GM12875 (cell line): ENCODE measurements around the gene ZNF221.
A peak's percentile ranks its signal among the peaks of the same experiment; 100 is the strongest.

Experiments
- H3K4me3 ChIP-seq: one replicate; pipeline ENCODE4 v1.5.1; 2011; ENCODE audit warnings: low read depth, low read length, control low read depth
- TF ChIP-seq, protein P1 (sequence below): IDR thresholded peaks from 2 replicates; pipeline ENCODE4 v1.5.1; 2011; ENCODE audit warnings: low read depth, mild to moderate bottlenecking, control low read depth, inconsistent platforms, low read length, moderate library complexity, borderline replicate concordance; ENCODE audit not compliant: insufficient read depth

The ZNF221 gene

GRCh38 chr19:43957891-43958290 is 6.9 kb downstream of the ZNF221 start:
- TF ChIP-seq, protein P1, sequence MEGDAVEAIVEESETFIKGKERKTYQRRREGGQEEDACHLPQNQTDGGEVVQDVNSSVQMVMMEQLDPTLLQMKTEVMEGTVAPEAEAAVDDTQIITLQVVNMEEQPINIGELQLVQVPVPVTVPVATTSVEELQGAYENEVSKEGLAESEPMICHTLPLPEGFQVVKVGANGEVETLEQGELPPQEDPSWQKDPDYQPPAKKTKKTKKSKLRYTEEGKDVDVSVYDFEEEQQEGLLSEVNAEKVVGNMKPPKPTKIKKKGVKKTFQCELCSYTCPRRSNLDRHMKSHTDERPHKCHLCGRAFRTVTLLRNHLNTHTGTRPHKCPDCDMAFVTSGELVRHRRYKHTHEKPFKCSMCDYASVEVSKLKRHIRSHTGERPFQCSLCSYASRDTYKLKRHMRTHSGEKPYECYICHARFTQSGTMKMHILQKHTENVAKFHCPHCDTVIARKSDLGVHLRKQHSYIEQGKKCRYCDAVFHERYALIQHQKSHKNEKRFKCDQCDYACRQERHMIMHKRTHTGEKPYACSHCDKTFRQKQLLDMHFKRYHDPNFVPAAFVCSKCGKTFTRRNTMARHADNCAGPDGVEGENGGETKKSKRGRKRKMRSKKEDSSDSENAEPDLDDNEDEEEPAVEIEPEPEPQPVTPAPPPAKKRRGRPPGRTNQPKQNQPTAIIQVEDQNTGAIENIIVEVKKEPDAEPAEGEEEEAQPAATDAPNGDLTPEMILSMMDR, result no peak
- H3K4me3 ChIP-seq, result no peak overlapping the region

- TF ChIP-seq, protein P1, result no peak
These were observed 9.4 kb downstream of the ZNF221 start for GRCh38 chr19:43960411-43960810.

GRCh38 chr19:43966079-43966694 is 15.2 kb downstream of the ZNF221 start:
- H3K4me3 ChIP-seq, result no peak overlapping the region
- TF ChIP-seq, protein P1, result no peak

More at GRCh38 chr19:43960411-43960810, 9.4 kb downstream of the ZNF221 start:
- H3K4me3 ChIP-seq, result no peak overlapping the region

DNA sequence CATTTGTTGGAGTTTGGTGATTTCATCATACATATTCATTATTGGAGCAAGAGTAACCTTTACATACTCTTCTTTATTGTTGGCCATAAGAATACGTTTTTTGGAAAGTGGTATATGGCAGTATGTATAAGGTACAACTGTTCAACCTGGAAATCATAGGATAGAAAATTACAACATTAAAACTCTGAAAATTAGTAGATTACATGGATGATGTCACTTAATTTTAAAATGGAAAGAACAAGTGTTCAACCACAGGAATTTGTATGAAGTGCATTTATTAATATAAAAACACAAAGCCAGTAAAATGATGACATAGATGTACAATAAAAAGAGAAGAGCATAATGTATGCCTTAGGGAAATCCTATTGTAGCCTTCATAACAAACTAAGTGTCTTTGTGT is 25.7 kb downstream of the ZNF221 start:
- no peak overlapping the region for H3K4me3 ChIP-seq
- TF ChIP-seq, protein P1, result no peak

DNA sequence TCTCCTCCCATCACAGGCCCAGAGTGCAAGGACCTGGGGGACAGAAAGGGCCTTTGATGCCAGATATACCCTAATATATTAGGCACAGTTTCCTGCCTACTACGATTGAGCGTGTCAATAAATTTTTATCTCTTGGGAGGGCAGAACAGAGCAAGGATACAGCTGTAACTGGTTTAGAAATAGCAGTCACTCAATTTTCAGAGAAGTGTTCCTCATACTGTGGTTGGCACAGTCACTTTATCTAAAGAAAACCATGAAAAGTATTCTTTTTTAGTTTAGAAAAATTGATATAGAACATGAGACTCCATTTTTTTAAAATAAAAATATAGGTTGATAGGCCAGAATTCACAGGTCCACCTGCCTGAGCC is 32.5 kb downstream of the ZNF221 start:
- TF ChIP-seq, protein P1, result no peak
- H3K4me3 ChIP-seq, result peak overlapping the region; percentile 59

GRCh38 chr19:43983912-43984686 is 33.1 kb downstream of the ZNF221 start, which contains the start of gene ZNF155:
Gene ZNF155 (plus strand): TSS chr19:43984188. CDS start chr19:43988544, 4,356 bp downstream.
- peak within 1 kb of the TSS; percentile 59 for H3K4me3 ChIP-seq
- TF ChIP-seq, protein P1, result no peak

DNA sequence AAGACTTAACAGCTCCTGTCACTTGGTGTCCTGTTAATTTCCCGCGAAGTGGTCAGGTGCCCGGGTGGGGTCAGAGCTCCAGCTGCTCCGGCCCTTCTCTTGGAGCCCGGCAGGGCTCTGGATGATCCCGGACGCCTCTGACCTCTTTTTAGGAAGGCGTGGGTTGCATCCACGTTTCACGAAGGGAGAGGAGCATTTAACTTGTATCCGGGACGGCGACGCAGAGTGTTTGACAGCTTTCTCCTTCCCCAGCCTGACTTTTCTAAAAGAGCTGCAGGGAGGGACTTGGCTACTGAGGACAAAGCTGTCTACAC is 33.6 kb downstream of the ZNF221 start:
- H3K4me3 ChIP-seq, result peak overlapping the region; percentile 59
- TF ChIP-seq, protein P1, result no peak
